HepG2 (cell line): Measurements from ENCODE around the gene TPPP2. TPM values are rescaled to one million over a fixed set of nuclear protein-coding genes. Genes with fewer than 3 reads are reported as not detected.

ENCODE experiments used
- BRF2 ChIP-seq: sonication (generic); formaldehyde crosslinking; IDR thresholded peaks from 2 replicates; pipeline ENCODE4 v1.8.1; 2022; ENCODE audit warnings: mild to moderate bottlenecking, missing genetic modification reagents
- CENPX ChIP-seq: sonication (generic); formaldehyde crosslinking; IDR thresholded peaks from 2 replicates; pipeline ENCODE4 v1.9.0; 2021; ENCODE audit warnings: mild to moderate bottlenecking, missing genetic modification reagents, moderate library complexity
- GATA4 ChIP-seq: sonication (generic); IDR thresholded peaks from 2 replicates; pipeline ENCODE4 v1.6.1; 2016; ENCODE audit warnings: antibody characterized with exemption, low read depth, borderline replicate concordance
- JUN ChIP-seq: sonication (generic); formaldehyde crosslinking; IDR thresholded peaks from 2 replicates; pipeline ENCODE4 v1.4.0; 2020; ENCODE audit warnings: mild to moderate bottlenecking, missing genetic modification reagents
- NFAT5 ChIP-seq: sonication (generic); formaldehyde crosslinking; IDR thresholded peaks from 2 replicates; pipeline ENCODE4 v1.4.0; 2020; ENCODE audit warnings: missing genetic modification reagents
- SMAD1 ChIP-seq: sonication (generic); formaldehyde crosslinking; IDR thresholded peaks from 2 replicates; pipeline ENCODE4 v1.4.0; 2020; ENCODE audit warnings: missing genetic modification reagents, low read depth, mild to moderate bottlenecking, borderline replicate concordance
- SMARCC2 ChIP-seq: fragments of 450-650 bp; IDR thresholded peaks from 2 replicates; pipeline ENCODE4 v1.6.1; 2017; ENCODE audit warnings: antibody characterized with exemption, mild to moderate bottlenecking
- STAT6 ChIP-seq: sonication (generic); formaldehyde crosslinking; IDR thresholded peaks from 2 replicates; pipeline ENCODE4 v1.4.0; 2020; ENCODE audit warnings: missing genetic modification reagents, mild to moderate bottlenecking, borderline replicate concordance
- ZBTB21 ChIP-seq: sonication (generic); formaldehyde crosslinking; IDR thresholded peaks from 2 replicates; pipeline ENCODE4 v1.4.0; 2020; ENCODE audit warnings: missing genetic modification reagents
- ZFP36L2 ChIP-seq: sonication (generic); formaldehyde crosslinking; IDR thresholded peaks from 2 replicates; pipeline ENCODE4 v1.4.0; 2020; ENCODE audit warnings: missing genetic modification reagents
- ZNF281 ChIP-seq: sonication (generic); formaldehyde crosslinking; IDR thresholded peaks from 2 replicates; pipeline ENCODE4 v1.4.0; 2020; ENCODE audit warnings: missing genetic modification reagents, borderline replicate concordance
- ZNF326 ChIP-seq: sonication (generic); formaldehyde crosslinking; IDR thresholded peaks from 2 replicates; pipeline ENCODE4 v1.4.0; 2020; ENCODE audit warnings: missing genetic modification reagents, borderline replicate concordance
- ZNF547 ChIP-seq: sonication (generic); formaldehyde crosslinking; IDR thresholded peaks from 2 replicates; pipeline ENCODE4 v1.5.1; 2020; ENCODE audit warnings: mild to moderate bottlenecking, missing genetic modification reagents
- ZNF598 ChIP-seq: sonication (generic); formaldehyde crosslinking; IDR thresholded peaks from 2 replicates; pipeline ENCODE4 v1.5.1; 2020; ENCODE audit warnings: mild to moderate bottlenecking, missing genetic modification reagents, borderline replicate concordance
- polyA plus RNA-seq, 8 experiments: library from polyadenylated mRNA; depleted of rRNA in 3 of 8; stranded (reverse) in 7 of 8; unstranded in 1 of 8; fragments of >200 nt; fragmentation: Illumina TruSeq in 4 of 8; extraction: Trizol in 4 of 8; gene quantifications; 2 replicates each; pipeline versions ENCODE4 v1.2.1 to v1.2.3, GENCODE V29; 2011 to 2016; ENCODE audit warnings: low read depth in 4 of 8, missing spikeins in 1 of 8, mixed read lengths in 1 of 8; ENCODE audit not compliant: insufficient read depth in 1 of 8
- total RNA-seq, 5 experiments: library from RNA; depleted of rRNA; stranded (reverse); fragments of >200 nt; fragmentation: Illumina TruSeq; extraction: Trizol; gene quantifications; 2 replicates each; pipeline ENCODE4 v1.2.3, GENCODE V29; 2016; ENCODE audit warnings: low read depth in 1 of 5

TPPP2 gene
- total and polyA plus RNA-seq, 2 of the 13 experiments (the other 11 are each of a cell fraction or from before 2014, with no cell fraction given) = 0.58 to 4.2 TPM

GRCh38 chr14:21054123-21054767, 24.2 kb downstream of the TPPP2 start (continued):
- no peak for TF ChIP-seq NFAT5 (CRISPR knock-in tag)
- TF ChIP-seq CENPX (CRISPR knock-in tag) = no peak
- TF ChIP-seq GATA4 = peak; percentile 94; the same call in 1 of the 2 replicates
- TF ChIP-seq ZFP36L2 (CRISPR knock-in tag) = no peak
- no peak for TF ChIP-seq BRF2 (CRISPR knock-in tag)
- 0 out of 2 replicates have a peak, but pooled peaks have one; percentile 11 for TF ChIP-seq SMARCC2
- TF ChIP-seq ZNF547 (CRISPR knock-in tag) = peak; percentile 23; the same call in 1 of the 2 replicates
- TF ChIP-seq ZNF281 = peak; percentile 75; the same call in 1 of the 2 replicates
- TF ChIP-seq ZNF326 (CRISPR knock-in tag) = no peak
- 0 out of 2 replicates have a peak, but pooled peaks have one; percentile 18 for TF ChIP-seq ZBTB21
- TF ChIP-seq ZNF598 (CRISPR knock-in tag) = no peak; the same call in 1 of the 2 replicates
- TF ChIP-seq STAT6 = peak; percentile 89; the same call in 1 of the 2 replicates
- TF ChIP-seq SMAD1 (CRISPR knock-in tag) = no peak
- peak; percentile 74; the same call in 1 of the 2 replicates for TF ChIP-seq JUN (CRISPR knock-in tag)
